GM12801 (cell line): Measurements from ENCODE around the gene WDR38.

Source experiments
- TF ChIP-seq, protein P1 (sequence below): IDR thresholded peaks from one replicate; pipeline ENCODE4 v1.5.1; 2011; ENCODE audit warnings: control low read depth; ENCODE audit not compliant: insufficient read length; ENCODE audit errors: extremely low read depth

Gene WDR38

DNA sequence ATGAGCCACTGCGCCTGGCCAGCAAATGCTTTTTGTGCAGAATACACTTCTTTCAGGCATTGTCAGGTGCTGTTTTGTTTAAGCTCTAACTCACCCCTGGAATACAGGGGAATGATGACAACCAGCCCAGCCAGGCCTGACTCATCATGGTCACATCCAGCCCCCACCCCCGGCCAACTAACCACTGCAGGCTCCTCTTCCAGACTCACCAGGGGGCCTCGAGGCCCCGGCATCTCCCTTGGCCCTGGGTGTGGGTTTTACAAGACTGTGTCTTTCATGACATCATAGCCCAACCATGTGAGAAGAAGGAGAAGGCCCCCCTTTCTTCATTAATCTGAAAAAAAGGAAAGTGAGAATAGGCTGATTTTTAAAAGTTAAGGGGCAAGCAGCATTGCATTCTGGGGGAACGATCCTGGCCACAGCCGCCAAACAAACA lies 40.8 kb upstream of the WDR38 start:
- TF ChIP-seq, protein P1, sequence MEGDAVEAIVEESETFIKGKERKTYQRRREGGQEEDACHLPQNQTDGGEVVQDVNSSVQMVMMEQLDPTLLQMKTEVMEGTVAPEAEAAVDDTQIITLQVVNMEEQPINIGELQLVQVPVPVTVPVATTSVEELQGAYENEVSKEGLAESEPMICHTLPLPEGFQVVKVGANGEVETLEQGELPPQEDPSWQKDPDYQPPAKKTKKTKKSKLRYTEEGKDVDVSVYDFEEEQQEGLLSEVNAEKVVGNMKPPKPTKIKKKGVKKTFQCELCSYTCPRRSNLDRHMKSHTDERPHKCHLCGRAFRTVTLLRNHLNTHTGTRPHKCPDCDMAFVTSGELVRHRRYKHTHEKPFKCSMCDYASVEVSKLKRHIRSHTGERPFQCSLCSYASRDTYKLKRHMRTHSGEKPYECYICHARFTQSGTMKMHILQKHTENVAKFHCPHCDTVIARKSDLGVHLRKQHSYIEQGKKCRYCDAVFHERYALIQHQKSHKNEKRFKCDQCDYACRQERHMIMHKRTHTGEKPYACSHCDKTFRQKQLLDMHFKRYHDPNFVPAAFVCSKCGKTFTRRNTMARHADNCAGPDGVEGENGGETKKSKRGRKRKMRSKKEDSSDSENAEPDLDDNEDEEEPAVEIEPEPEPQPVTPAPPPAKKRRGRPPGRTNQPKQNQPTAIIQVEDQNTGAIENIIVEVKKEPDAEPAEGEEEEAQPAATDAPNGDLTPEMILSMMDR: no peak

DNA sequence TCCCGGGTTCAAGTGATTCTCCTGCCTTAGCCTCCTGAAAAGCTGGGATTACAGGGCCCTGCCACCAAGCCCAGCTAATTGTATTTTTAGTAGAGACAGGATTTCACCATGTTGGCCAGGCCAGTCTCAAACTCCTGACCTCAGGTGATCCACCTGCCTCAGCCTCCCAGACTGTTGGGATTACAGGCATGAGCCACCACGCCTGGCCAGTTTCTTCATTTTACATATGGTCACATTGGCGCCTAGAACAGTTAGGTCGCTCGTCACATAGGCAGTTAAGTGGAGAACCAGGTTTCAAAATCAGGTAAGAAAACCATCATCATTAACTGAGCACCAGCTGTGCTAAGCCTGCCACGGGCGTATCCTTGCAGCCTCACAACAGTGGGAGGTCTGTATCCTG lies 40.2 kb upstream of the WDR38 start:
- TF ChIP-seq, protein P1: no peak

DNA sequence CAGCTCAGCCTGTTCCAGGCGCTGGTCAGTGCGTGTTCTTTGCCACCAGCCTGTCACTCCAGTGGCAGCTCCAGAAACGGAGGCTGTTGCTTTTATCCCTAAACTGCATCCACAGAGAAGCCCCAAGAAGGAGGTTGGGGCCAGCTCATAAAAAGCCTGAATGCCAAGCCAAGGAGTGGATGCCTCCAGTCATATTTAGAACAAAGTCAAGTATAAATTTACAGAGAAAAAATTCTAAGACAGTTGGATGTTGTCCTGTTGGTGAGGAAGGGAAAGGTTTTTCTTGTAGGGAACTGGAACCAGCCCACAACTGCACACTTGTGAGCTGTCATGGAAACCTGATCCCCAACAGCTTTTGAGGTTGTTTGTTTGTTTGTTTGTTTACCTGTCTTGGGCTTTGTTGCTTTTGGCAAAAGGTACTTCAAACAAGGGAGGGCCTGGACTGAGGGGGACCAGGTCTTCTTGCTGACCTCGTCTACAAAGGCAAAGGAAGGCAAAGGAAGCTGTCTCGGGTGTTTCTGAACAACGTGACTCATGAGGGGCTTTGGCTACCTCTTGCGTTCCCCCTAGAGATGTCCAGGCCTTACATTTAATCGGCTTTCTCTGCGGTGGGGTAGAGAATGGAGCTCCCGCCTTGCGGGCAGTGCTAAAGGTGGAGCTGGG lies 39.6 kb upstream of the WDR38 start:
- TF ChIP-seq, protein P1: no peak

DNA sequence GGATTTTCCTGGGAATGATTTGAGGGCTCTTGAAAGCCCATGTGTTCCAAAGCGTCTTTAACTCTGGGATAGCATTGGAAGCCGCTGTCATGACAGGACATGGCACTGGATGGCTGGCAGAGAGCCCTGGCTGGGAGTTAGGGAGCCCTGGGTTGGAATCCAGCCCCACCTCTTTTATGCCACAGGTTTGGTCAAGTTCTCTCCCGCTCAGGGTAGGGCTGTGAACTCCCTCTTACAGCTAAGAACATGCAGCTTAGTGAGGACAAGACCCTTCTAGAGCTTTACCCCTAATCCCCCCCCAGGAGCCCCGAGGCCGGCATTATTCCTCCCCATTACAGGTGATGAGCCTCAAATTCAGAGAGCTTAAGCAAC lies 39.1 kb upstream of the WDR38 start:
- TF ChIP-seq, protein P1: no peak

DNA sequence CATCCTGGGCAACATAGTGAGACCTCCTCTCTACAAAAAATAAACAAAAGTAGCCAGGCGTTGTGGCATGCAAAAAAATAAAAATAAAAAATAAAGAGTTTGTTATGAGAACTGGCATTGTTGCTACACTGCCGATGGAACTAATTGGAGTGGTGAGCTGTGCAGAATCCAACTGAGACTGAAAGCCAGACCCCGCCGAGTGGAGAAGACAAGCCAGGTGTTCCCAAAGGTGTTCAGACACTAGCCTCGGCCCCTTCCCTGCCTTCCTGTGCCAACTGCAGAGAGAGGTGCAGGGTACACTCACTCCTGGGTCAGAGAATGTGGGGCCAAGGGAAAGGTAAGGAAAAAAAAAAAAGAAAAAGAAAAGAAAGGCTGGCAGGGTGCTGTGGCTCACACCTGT lies 37.7 kb upstream of the WDR38 start:
- TF ChIP-seq, protein P1: no peak

DNA sequence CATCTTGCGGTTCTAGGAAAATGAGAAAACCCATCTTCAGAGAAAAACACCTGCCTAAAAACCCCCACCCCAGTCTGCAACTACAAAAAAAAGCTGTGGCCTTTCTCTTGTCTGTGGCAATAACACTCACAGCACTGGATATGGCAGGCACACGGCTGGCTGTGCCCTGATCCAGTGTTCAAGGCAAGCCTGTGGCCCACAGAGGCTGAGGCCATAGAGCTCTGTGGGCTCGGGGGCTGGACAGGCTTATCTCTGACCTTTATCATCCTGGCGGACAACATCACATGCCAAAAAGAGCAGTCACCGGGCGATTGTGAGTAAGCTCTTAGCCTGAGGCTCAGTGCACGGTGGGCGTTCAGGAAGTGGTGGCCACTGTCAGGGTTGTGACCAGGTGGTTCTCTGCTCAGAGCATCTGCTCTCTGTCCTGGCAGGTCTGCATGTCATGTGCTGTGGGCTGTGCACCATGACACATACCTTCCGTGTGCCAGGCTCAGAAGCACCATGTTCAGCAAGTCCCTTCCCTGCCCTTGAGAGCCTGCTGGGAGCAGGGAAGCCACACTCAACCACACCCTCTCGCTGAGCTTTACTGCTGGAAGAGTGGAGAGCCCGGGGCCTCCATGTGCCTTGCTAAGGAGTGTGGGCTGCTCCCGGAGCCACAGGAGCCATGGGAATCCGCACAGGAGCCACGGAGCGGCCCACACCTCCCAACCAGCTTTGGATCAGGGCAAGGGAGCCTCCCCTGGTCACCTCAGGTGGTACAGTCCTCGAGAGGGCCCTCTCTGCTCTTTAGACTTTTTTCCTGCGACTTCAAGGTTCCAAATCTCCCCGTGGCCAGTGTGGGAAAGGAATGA lies 34.6 kb upstream of the WDR38 start:
- TF ChIP-seq, protein P1: no peak

DNA sequence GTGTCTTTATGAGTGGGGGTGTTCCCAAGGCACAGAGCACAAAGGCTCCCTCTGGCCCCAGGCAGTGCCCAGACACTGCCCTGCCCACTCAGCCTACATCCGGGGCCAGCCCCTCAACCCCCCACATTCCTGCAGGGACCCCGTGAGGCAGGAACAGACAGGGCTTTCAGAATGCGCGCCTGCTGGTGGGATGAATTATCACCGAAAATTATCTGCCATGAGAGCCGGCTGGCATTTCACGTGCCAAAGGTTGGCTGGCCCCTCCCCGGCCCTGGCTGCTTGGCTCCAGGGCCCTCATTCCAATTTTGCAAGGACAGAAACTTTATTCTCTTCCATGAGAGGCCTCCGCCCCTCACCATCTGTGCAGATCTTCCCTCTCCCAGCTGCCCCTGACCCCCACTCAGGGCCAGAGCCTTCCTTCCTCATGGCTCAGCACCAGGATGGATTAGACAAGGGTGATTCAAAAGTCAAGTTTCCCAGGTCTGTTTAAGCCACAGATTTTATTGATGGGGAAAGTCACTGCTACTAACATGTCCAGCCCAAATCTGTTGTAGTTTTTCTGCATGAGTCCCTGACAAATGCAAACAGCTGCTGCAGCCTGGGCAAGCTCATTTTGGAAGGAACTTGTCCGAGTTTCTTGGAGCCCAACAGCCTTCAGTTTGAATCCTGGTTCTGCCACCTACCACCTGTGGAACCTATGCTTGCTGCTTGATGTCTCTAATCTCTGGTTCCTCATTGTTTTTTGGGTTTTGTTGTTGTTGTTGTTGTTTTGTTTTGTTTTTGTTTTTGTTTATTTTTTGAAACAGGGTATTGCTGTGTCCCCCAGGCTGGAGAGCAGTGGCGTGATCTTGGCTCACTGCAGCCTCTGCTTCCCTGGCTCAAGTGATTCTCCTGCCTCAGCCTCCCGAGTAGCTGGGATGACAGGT lies 32.3 kb upstream of the WDR38 start:
- TF ChIP-seq, protein P1: no peak
